Osteoblast (primary cell): ENCODE results near the gene WNK4. TPM values are rescaled to one million over a fixed set of nuclear protein-coding genes. Genes with fewer than 3 reads are reported as not detected.
"Not testable (repeated sequence)": the region's sequence is repeated elsewhere in the genome, so short reads cannot be mapped to it uniquely, and the experiment has no call there.

Source experiments
- DNase-seq: peaks from one replicate; pipeline ENCODE4 v3.0.0; 2011; ENCODE audit warnings: low spot score, mixed read lengths; ENCODE audit not compliant: insufficient read length; ENCODE audit errors: missing footprints
- H2AFZ ChIP-seq: 2 replicates; pipeline ENCODE4 v1.6.0; 2011; ENCODE audit warnings: mild to moderate bottlenecking, low read length
- H3K27ac ChIP-seq: 2 replicates; pipeline ENCODE4 v1.5.1; 2011; ENCODE audit warnings: mild to moderate bottlenecking, low read depth, low read length, moderate library complexity
- H3K27me3 ChIP-seq: 2 replicates; pipeline ENCODE4 v1.6.0; 2012; ENCODE audit warnings: mild to moderate bottlenecking, control low read depth, inconsistent platforms, low read length, moderate library complexity; ENCODE audit not compliant: insufficient read depth
- H3K36me3 ChIP-seq: 2 replicates; pipeline ENCODE4 v1.5.1; 2011; ENCODE audit warnings: mild to moderate bottlenecking, low read length, control low read depth, moderate library complexity; ENCODE audit not compliant: insufficient read depth
- H3K4me1 ChIP-seq: 2 replicates; pipeline ENCODE4 v1.5.1; 2011; ENCODE audit warnings: mild to moderate bottlenecking, low read length, control low read depth, moderate library complexity; ENCODE audit not compliant: insufficient read depth
- H3K4me2 ChIP-seq: 2 replicates; pipeline ENCODE4 v1.6.0; 2011; ENCODE audit warnings: mild to moderate bottlenecking, low read length; ENCODE audit not compliant: insufficient read depth
- H3K4me3 ChIP-seq: fragments of 200-600 bp; sonication (generic); 3 replicates; pipeline ENCODE4 v1.5.1; 2012; ENCODE audit warnings: mild to moderate bottlenecking, low read length, inconsistent platforms; ENCODE audit not compliant: insufficient read depth
- H3K79me2 ChIP-seq: 2 replicates; pipeline ENCODE4 v1.6.0; 2012; ENCODE audit warnings: mild to moderate bottlenecking, low read length, control low read depth, inconsistent platforms; ENCODE audit not compliant: insufficient read depth
- H3K9me3 ChIP-seq: 2 replicates; pipeline ENCODE4 v1.5.1; 2011; ENCODE audit warnings: low read depth, low read length, control low read depth
- H4K20me1 ChIP-seq: 2 replicates; pipeline ENCODE4 v1.6.0; 2012; ENCODE audit warnings: mild to moderate bottlenecking, low read length, control low read depth; ENCODE audit not compliant: insufficient read depth
- CTCF ChIP-seq: IDR thresholded peaks from 2 replicates; pipeline ENCODE4 v1.5.1; 2011; ENCODE audit warnings: mild to moderate bottlenecking, low read depth, low read length, moderate library complexity; ENCODE audit errors: extremely low read depth
- total RNA-seq: library from RNA; depleted of rRNA; stranded (reverse); fragments of >200 nt; gene quantifications from 2 replicates; pipeline ENCODE4 v1.2.3, GENCODE V29; 2012

The WNK4 gene
- under 0.01 TPM in 1 of 2 replicates, not detected in the other for total RNA-seq

GRCh38 chr17:42779936-42780850 lies at the start of gene WNK4:
TSS of gene WNK4 (plus strand) at chr17:42780610. CDS start at chr17:42780699, 89 bp downstream.
- H3K36me3 ChIP-seq = peaks cover 29% of the 10 kb centered on the region
- H3K4me3 ChIP-seq = peak within 1 kb of the TSS; percentile 74
- peak; percentile 94 for DNase-seq
- H3K79me2 ChIP-seq = peaks cover 15% of the 10 kb centered on the region
- H3K4me1 ChIP-seq = peaks cover 34% of the 10 kb centered on the region
- H3K4me2 ChIP-seq = peak within 1 kb of the TSS; percentile 83
- H3K27ac ChIP-seq = peak within 1 kb of the TSS; percentile 8
- peak within 1 kb of the TSS; percentile 54 for H2AFZ ChIP-seq
- H4K20me1 ChIP-seq = peaks cover 3% of the 10 kb centered on the region
- no peaks in the 10 kb centered on the region for H3K27me3 ChIP-seq
- no peak for TF ChIP-seq CTCF
- no peaks in the 10 kb centered on the region for H3K9me3 ChIP-seq

GRCh38 chr17:42740699-42741098 lies 39.7 kb upstream of the WNK4 start:
- H2AFZ ChIP-seq = no peak overlapping the region
- peaks cover 13% of the 10 kb centered on the region for H3K4me1 ChIP-seq
- H3K27me3 ChIP-seq = peaks cover 3% of the 10 kb centered on the region
- H3K79me2 ChIP-seq = peaks cover 54% of the 10 kb centered on the region
- H3K4me3 ChIP-seq = no peak overlapping the region
- no peaks in the 10 kb centered on the region for H3K9me3 ChIP-seq
- no peak for TF ChIP-seq CTCF
- no peak overlapping the region for H3K27ac ChIP-seq
- peaks cover 2% of the 10 kb centered on the region for H4K20me1 ChIP-seq
- no peak overlapping the region for H3K4me2 ChIP-seq
- peak; percentile 21 for DNase-seq
- no peaks in the 10 kb centered on the region for H3K36me3 ChIP-seq

- peaks cover 13% of the 10 kb centered on the region for H3K4me1 ChIP-seq
- H3K79me2 ChIP-seq = peaks cover 45% of the 10 kb centered on the region
- H2AFZ ChIP-seq, H3K27ac ChIP-seq, H3K4me2 ChIP-seq, DNase-seq, H3K9me3 ChIP-seq, H4K20me1 ChIP-seq, H3K36me3 ChIP-seq, H3K27me3 ChIP-seq, H3K4me3 ChIP-seq: not testable (repeated sequence)
These were observed 37.5 kb upstream of the WNK4 start for GRCh38 chr17:42742916-42743315.

GRCh38 chr17:42743595-42744282 lies 36.7 kb upstream of the WNK4 start:
- peak overlapping the region; percentile 94 for H3K4me2 ChIP-seq
- peak; percentile 24 for TF ChIP-seq CTCF
- H4K20me1 ChIP-seq = peaks cover 2% of the 10 kb centered on the region
- DNase-seq = peak; percentile 69
- peak overlapping the region; percentile 84 for H3K4me3 ChIP-seq
- H3K4me1 ChIP-seq = peaks cover 14% of the 10 kb centered on the region
- no peaks in the 10 kb centered on the region for H3K36me3 ChIP-seq
- H2AFZ ChIP-seq = peak overlapping the region; percentile 91
- peak overlapping the region; percentile 73 for H3K27ac ChIP-seq
- H3K79me2 ChIP-seq = peaks cover 45% of the 10 kb centered on the region
- H3K27me3 ChIP-seq = peaks cover 7% of the 10 kb centered on the region
- no peaks in the 10 kb centered on the region for H3K9me3 ChIP-seq
